ENCODE measurements around the gene GHRHR. TPM values are rescaled to one million over a fixed set of nuclear protein-coding genes. Genes with fewer than 3 reads are reported as not detected.

The GHRHR gene
- total RNA-seq, 1 experiment from 2014 or later, result not detected

GRCh38 chr7:30926313-30926712, 37.4 kb upstream of the GHRHR start:
- in situ Hi-C loops (cut with HindIII; ENCODE audit: low pct_unique_long_range_greater_than_20kb, low sequenced_read_pairs), result no loop called here
- DNase-seq (ENCODE audit: low read depth), result no peak

GRCh38 chr7:30927040-30927439, 36.7 kb upstream of the GHRHR start:
- in situ Hi-C loops (cut with HindIII; ENCODE audit: low pct_unique_long_range_greater_than_20kb, low sequenced_read_pairs), result no loop called here
- no peak for DNase-seq (ENCODE audit: low read depth)

GRCh38 chr7:30927559-30927958, 36.2 kb upstream of the GHRHR start:
- in situ Hi-C loops (cut with HindIII; ENCODE audit: low pct_unique_long_range_greater_than_20kb, low sequenced_read_pairs), result no loop called here
- no peak for DNase-seq (ENCODE audit: low read depth)

- in situ Hi-C loops (cut with HindIII; ENCODE audit: low pct_unique_long_range_greater_than_20kb, low sequenced_read_pairs), result no loop called here
- no peak for DNase-seq (ENCODE audit: low read depth)
Measured at GRCh38 chr7:30928254-30928872, 35.4 kb upstream of the GHRHR start.

- in situ Hi-C loops (cut with HindIII; ENCODE audit: low pct_unique_long_range_greater_than_20kb, low sequenced_read_pairs), result no loop called here
- DNase-seq (ENCODE audit: low read depth), result no peak
Measured at GRCh38 chr7:30929686-30930085, 34.1 kb upstream of the GHRHR start.

GRCh38 chr7:30930621-30931020, 33.1 kb upstream of the GHRHR start:
- no peak for DNase-seq (ENCODE audit: low read depth)
- in situ Hi-C loops (cut with HindIII; ENCODE audit: low pct_unique_long_range_greater_than_20kb, low sequenced_read_pairs), result no loop called here

GRCh38 chr7:30931161-30931928, 32.4 kb upstream of the GHRHR start:
- DNase-seq (ENCODE audit: low read depth), result no peak
- in situ Hi-C loops (cut with HindIII; ENCODE audit: low pct_unique_long_range_greater_than_20kb, low sequenced_read_pairs), result no loop called here

- in situ Hi-C loops (cut with HindIII; ENCODE audit: low pct_unique_long_range_greater_than_20kb, low sequenced_read_pairs), result no loop called here
- DNase-seq (ENCODE audit: low read depth), result no peak
Measured at GRCh38 chr7:30931929-30932540, 31.7 kb upstream of the GHRHR start.

- in situ Hi-C loops (cut with HindIII; ENCODE audit: low pct_unique_long_range_greater_than_20kb, low sequenced_read_pairs), result no loop called here
- DNase-seq (ENCODE audit: low read depth), result no peak
Measured at GRCh38 chr7:30932562-30932961, 31.2 kb upstream of the GHRHR start.

GRCh38 chr7:30933124-30933974, 30.4 kb upstream of the GHRHR start:
- no peak for DNase-seq (ENCODE audit: low read depth)

GRCh38 chr7:30934225-30934624, 29.5 kb upstream of the GHRHR start:
- no peak for DNase-seq (ENCODE audit: low read depth)
- in situ Hi-C loops (cut with HindIII; ENCODE audit: low pct_unique_long_range_greater_than_20kb, low sequenced_read_pairs), result no loop called here

More at GRCh38 chr7:30933124-30933974, 30.4 kb upstream of the GHRHR start:
- in situ Hi-C loops (cut with HindIII; ENCODE audit: low pct_unique_long_range_greater_than_20kb, low sequenced_read_pairs), result no loop called here

GRCh38 chr7:30934732-30935568, 28.8 kb upstream of the GHRHR start:
- in situ Hi-C loops (cut with HindIII; ENCODE audit: low pct_unique_long_range_greater_than_20kb, low sequenced_read_pairs), result no loop called here
- DNase-seq (ENCODE audit: low read depth), result no peak

- in situ Hi-C loops (cut with HindIII; ENCODE audit: low pct_unique_long_range_greater_than_20kb, low sequenced_read_pairs), result no loop called here
- DNase-seq (ENCODE audit: low read depth), result no peak
Measured at GRCh38 chr7:30935569-30935877, 28.2 kb upstream of the GHRHR start.

GRCh38 chr7:30936650-30937245, 27.0 kb upstream of the GHRHR start:
- in situ Hi-C loops (cut with HindIII; ENCODE audit: low pct_unique_long_range_greater_than_20kb, low sequenced_read_pairs), result no loop called here
- DNase-seq (ENCODE audit: low read depth), result no peak

GRCh38 chr7:30937416-30937815, 26.3 kb upstream of the GHRHR start:
- in situ Hi-C loops (cut with HindIII; ENCODE audit: low pct_unique_long_range_greater_than_20kb, low sequenced_read_pairs), result no loop called here
- no peak for DNase-seq (ENCODE audit: low read depth)

- DNase-seq (ENCODE audit: low read depth), result peak; percentile 54
- in situ Hi-C loops (cut with HindIII; ENCODE audit: low pct_unique_long_range_greater_than_20kb, low sequenced_read_pairs), result no loop called here
Measured at GRCh38 chr7:30938435-30939316, 25.1 kb upstream of the GHRHR start.

All from Caki2 (cell line).